HL-60/S4 treated with retinoic acid at 250 ng/mL for 4 days and 3 days (cell line): Measurements from ENCODE around the gene IRF3.
"Not testable (repeated sequence)": the region's sequence is repeated elsewhere in the genome, so short reads cannot be mapped to it uniquely, and the experiment has no call there.

Experiments
- in situ Hi-C: fragments of 300-500 bp; cut with MboI; formaldehyde crosslinking; loops from 2 replicates; pipeline ENCODE4 v1.7.0; 2022; ENCODE audit warnings: low sequenced_read_pairs

The IRF3 gene

GRCh38 chr19:49626226-49626625, 39.4 kb downstream of the IRF3 start:
- in situ Hi-C loops, result no loop called here

GRCh38 chr19:49624967-49625910, 40.4 kb downstream of the IRF3 start:
- in situ Hi-C loops, result no loop called here

GRCh38 chr19:49617860-49618259, 47.8 kb downstream of the IRF3 start:
- in situ Hi-C loops, result not testable (repeated sequence)

- in situ Hi-C loops, result no loop called here
Observed at GRCh38 chr19:49616945-49617344, 48.7 kb downstream of the IRF3 start.

- in situ Hi-C loops, result no loop called here
Observed at GRCh38 chr19:49616532-49616931, 49.1 kb downstream of the IRF3 start.

GRCh38 chr19:49615861-49616260, 49.8 kb downstream of the IRF3 start:
- in situ Hi-C loops, result no loop called here

- in situ Hi-C loops, result no loop called here
Observed at GRCh38 chr19:49614096-49614833, 51.4 kb downstream of the IRF3 start.

GRCh38 chr19:49613374-49613773, 52.3 kb downstream of the IRF3 start:
- in situ Hi-C loops, result no loop called here
